Type B pancreatic cell (in vitro differentiated cells): ENCODE results near the gene CELSR2. TPM values are rescaled to one million over a fixed set of nuclear protein-coding genes. Genes with fewer than 3 reads are reported as not detected.

Experiments used
- DNase-seq: peaks from one replicate; pipeline ENCODE4 v3.0.0; 2021; ENCODE audit warnings: mixed read lengths; ENCODE audit not compliant: unreplicated experiment; ENCODE audit errors: extremely low spot score
- H3K27ac Mint-ChIP-seq: 2 replicates; pipeline ENCODE4 v1.8.0; 2021; ENCODE audit warnings: mild to moderate bottlenecking, mixed read lengths
- H3K27me3 Mint-ChIP-seq: 2 replicates; pipeline ENCODE4 v1.8.0; 2021; ENCODE audit warnings: mixed read lengths
- H3K36me3 Mint-ChIP-seq: 2 replicates; pipeline ENCODE4 v1.8.0; 2021; ENCODE audit warnings: mixed read lengths
- H3K4me1 Mint-ChIP-seq: one replicate; pipeline ENCODE4 v1.8.0; 2021; ENCODE audit warnings: mixed read lengths; ENCODE audit not compliant: unreplicated experiment
- H3K4me3 Mint-ChIP-seq: 2 replicates; pipeline ENCODE4 v1.8.0; 2021; ENCODE audit warnings: mild to moderate bottlenecking, mixed read lengths
- H3K9me3 Mint-ChIP-seq: 2 replicates; pipeline ENCODE4 v1.8.0; 2021; ENCODE audit warnings: mixed read lengths
- CTCF ChIP-seq: fragments of 200-600 bp; sonication (generic); conservative IDR thresholded peaks from 2 replicates; pipeline ENCODE4 v1.5.0; 2021; ENCODE audit warnings: antibody characterized with exemption, mild to moderate bottlenecking
- total RNA-seq: library from RNA; stranded (reverse); gene quantifications from 2 replicates; pipeline ENCODE4 v1.2.1, GENCODE V29; 2021; ENCODE audit warnings: low replicate concordance

CELSR2 gene
- total RNA-seq, 1 donor from 2014 or later, result 35.5 TPM

GRCh38 chr1:109261006-109261405 is 11.7 kb downstream of the CELSR2 start:
- DNase-seq, result no peak
- no peak overlapping the region for H3K27ac Mint-ChIP-seq
- peaks cover 4% of the 10 kb centered on the region for H3K36me3 Mint-ChIP-seq
- H3K9me3 Mint-ChIP-seq, result no peaks in the 10 kb centered on the region
- no peak for TF ChIP-seq CTCF
- no peaks in the 10 kb centered on the region for H3K27me3 Mint-ChIP-seq
- peaks cover 24% of the 10 kb centered on the region for H3K4me1 Mint-ChIP-seq
- H3K4me3 Mint-ChIP-seq, result no peak overlapping the region

- peaks cover 4% of the 10 kb centered on the region for H3K36me3 Mint-ChIP-seq
- peaks cover 22% of the 10 kb centered on the region for H3K4me1 Mint-ChIP-seq
- no peak for TF ChIP-seq CTCF
- no peak overlapping the region for H3K27ac Mint-ChIP-seq
- DNase-seq, result no peak
- no peaks in the 10 kb centered on the region for H3K9me3 Mint-ChIP-seq
- no peaks in the 10 kb centered on the region for H3K27me3 Mint-ChIP-seq
- no peak overlapping the region for H3K4me3 Mint-ChIP-seq
Measured at GRCh38 chr1:109261578-109261977, 12.2 kb downstream of the CELSR2 start.

GRCh38 chr1:109262231-109263055 is 13.1 kb downstream of the CELSR2 start:
- Mint-ChIP-seq H3K4me3 (no peak overlapping the region), H3K9me3 (no peaks in the 10 kb centered on the region), H3K27me3 (no peaks in the 10 kb centered on the region), H3K27ac (no peak overlapping the region), H3K4me1 (peaks cover 15% of the 10 kb centered on the region), H3K36me3 (peaks cover under 1% of the 10 kb centered on the region)
- DNase-seq, result no peak
- TF ChIP-seq CTCF, result no peak

GRCh38 chr1:109263234-109263596 is 13.9 kb downstream of the CELSR2 start:
- TF ChIP-seq CTCF, result no peak
- Mint-ChIP-seq H3K36me3 (peaks cover 2% of the 10 kb centered on the region), H3K27me3 (no peaks in the 10 kb centered on the region), H3K4me3 (no peak overlapping the region), H3K9me3 (no peaks in the 10 kb centered on the region), H3K4me1 (peaks cover 9% of the 10 kb centered on the region), H3K27ac (no peak overlapping the region)
- DNase-seq, result no peak

GRCh38 chr1:109263597-109264378 is 14.4 kb downstream of the CELSR2 start:
- TF ChIP-seq CTCF, result peak; percentile 100
- DNase-seq, result peak; percentile 91
- no peak overlapping the region for H3K4me3 Mint-ChIP-seq
- H3K36me3 Mint-ChIP-seq, result peaks cover 3% of the 10 kb centered on the region
- H3K9me3 Mint-ChIP-seq, result no peaks in the 10 kb centered on the region
- H3K4me1 Mint-ChIP-seq, result peaks cover 9% of the 10 kb centered on the region
- peak overlapping the region; percentile 70 for H3K27ac Mint-ChIP-seq
- H3K27me3 Mint-ChIP-seq, result no peaks in the 10 kb centered on the region
